Vagina (tissue), 2 donors: ENCODE measurements around the gene DAB2IP. TPM values are rescaled to one million over a fixed set of nuclear protein-coding genes. Genes with fewer than 3 reads are reported as not detected.

ENCODE experiments used
- DNase-seq, 2 donors: peaks; one replicate each; pipeline ENCODE4 v3.0.0-alpha.2; 2017; ENCODE audit errors: extremely low spot score in 2 of 2
- H3K27ac ChIP-seq: fragments of 200-600 bp; sonication (generic); one replicate; pipeline ENCODE4 v1.5.1; 2019
- H3K27me3 ChIP-seq: fragments of 200-600 bp; sonication (generic); one replicate; pipeline ENCODE4 v1.5.1; 2019
- H3K36me3 ChIP-seq, 2 donors: fragments of 200-600 bp; sonication (generic); one replicate each; pipeline ENCODE4 v1.5.1; 2017 to 2019
- H3K4me1 ChIP-seq: fragments of 200-600 bp; sonication (generic); one replicate; pipeline ENCODE4 v1.5.1; 2019
- H3K4me3 ChIP-seq, 2 donors: fragments of 200-600 bp; sonication (generic); 1 replicate in 1 of 2; 2 replicates in 1 of 2; pipeline ENCODE4 v1.5.1; 2016 to 2019
- H3K9me3 ChIP-seq: fragments of 200-600 bp; sonication (generic); one replicate; pipeline ENCODE4 v1.5.1; 2019
- POLR2A ChIP-seq, 2 donors: fragments of 450-650 bp; IDR thresholded peaks; one replicate each; pipeline ENCODE4 v1.6.1; 2017; ENCODE audit warnings: antibody characterized with exemption in 2 of 2, mild to moderate bottlenecking in 2 of 2, moderate library complexity in 2 of 2
- POLR2AphosphoS5 ChIP-seq, 2 donors: sonication (generic); formaldehyde crosslinking; IDR thresholded peaks; one replicate each; pipeline ENCODE4 v1.9.0; 2017; ENCODE audit warnings: antibody characterized with exemption in 2 of 2, mild to moderate bottlenecking in 2 of 2, low read depth in 1 of 2; ENCODE audit not compliant: insufficient read depth in 1 of 2
- intact Hi-C: fragments of 100-400 bp; cut with DNase I; formaldehyde crosslinking; loops from one replicate; pipeline ENCODE4 v1.15.1; 2023
- total RNA-seq: library from RNA; depleted of rRNA; stranded (reverse); fragments of >200 nt; gene quantifications from one replicate; pipeline ENCODE4 v1.2.3, GENCODE V29; 2016
- TF ChIP-seq, protein P1 (sequence below), 3 experiments: fragments of 450-650 bp in 2 of 3; fragments of 200-600 bp in 1 of 3; sonication (generic) in 1 of 3; IDR thresholded peaks; one replicate each; pipeline ENCODE4 v1.5.1; 2017 to 2019; ENCODE audit warnings: antibody characterized with exemption in 3 of 3, mild to moderate bottlenecking in 2 of 3, moderate library complexity in 2 of 3

The DAB2IP gene
- total RNA-seq, 1 donor from 2014 or later, result 38.8 TPM

DNA sequence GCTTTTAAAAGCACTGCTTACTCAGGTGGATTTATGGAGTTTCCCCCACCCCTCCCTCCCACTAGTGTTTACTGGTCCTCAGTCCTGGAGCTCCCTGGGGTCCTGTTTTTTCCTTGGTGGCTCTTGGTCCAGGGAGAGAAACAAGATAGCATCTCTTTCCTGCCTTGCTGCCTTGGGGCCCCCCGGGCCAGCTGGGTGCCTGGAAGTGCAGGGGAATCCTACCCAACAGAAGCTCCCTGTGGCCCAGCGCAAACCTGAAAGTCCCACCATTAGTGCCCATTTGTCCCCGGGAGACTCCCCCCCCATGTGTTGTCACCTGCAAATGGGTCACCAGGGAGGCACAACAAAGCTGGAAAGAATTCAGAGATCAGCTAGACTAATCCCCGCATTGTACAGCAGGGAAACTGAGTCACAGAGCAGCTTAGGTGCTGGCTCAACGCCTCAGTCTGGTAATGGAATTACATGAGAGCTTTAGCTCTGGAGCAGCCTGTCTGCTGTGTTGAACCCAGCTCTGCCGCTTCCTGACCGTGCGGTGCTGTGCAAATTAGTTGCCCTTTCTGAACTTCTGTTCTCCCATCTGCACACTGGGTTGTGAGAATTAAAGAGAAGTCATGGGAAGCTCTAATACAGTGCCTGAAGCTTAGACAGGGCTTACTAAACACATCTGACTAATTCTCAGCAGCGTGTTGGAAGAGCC, 38.2 kb downstream of the DAB2IP start:
- DNase-seq, result no peak
- H3K9me3 ChIP-seq, result no peaks in the 10 kb centered on the region
- intact Hi-C loops, result loop anchor here (5.0 kb wide), 1 partner anchor 37 kb away; the partner anchor contains the start of gene DAB2IP
- H3K36me3 ChIP-seq, result no peaks in the 10 kb centered on the region
- H3K27me3 ChIP-seq, result no peaks in the 10 kb centered on the region
- no peak overlapping the region for H3K27ac ChIP-seq
- no peak overlapping the region for H3K4me3 ChIP-seq
- no peak for TF ChIP-seq POLR2A (IDR thresholded peaks at IDR 0.05)
- TF ChIP-seq, protein P1, sequence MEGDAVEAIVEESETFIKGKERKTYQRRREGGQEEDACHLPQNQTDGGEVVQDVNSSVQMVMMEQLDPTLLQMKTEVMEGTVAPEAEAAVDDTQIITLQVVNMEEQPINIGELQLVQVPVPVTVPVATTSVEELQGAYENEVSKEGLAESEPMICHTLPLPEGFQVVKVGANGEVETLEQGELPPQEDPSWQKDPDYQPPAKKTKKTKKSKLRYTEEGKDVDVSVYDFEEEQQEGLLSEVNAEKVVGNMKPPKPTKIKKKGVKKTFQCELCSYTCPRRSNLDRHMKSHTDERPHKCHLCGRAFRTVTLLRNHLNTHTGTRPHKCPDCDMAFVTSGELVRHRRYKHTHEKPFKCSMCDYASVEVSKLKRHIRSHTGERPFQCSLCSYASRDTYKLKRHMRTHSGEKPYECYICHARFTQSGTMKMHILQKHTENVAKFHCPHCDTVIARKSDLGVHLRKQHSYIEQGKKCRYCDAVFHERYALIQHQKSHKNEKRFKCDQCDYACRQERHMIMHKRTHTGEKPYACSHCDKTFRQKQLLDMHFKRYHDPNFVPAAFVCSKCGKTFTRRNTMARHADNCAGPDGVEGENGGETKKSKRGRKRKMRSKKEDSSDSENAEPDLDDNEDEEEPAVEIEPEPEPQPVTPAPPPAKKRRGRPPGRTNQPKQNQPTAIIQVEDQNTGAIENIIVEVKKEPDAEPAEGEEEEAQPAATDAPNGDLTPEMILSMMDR (IDR thresholded peaks at IDR 0.05), result no peak
- no peak for TF ChIP-seq POLR2AphosphoS5 (IDR thresholded peaks at IDR 0.05; ENCODE audit: insufficient read depth in 1 of 2, low read depth in 1 of 2)
- peaks cover 33% of the 10 kb centered on the region for H3K4me1 ChIP-seq

DNA sequence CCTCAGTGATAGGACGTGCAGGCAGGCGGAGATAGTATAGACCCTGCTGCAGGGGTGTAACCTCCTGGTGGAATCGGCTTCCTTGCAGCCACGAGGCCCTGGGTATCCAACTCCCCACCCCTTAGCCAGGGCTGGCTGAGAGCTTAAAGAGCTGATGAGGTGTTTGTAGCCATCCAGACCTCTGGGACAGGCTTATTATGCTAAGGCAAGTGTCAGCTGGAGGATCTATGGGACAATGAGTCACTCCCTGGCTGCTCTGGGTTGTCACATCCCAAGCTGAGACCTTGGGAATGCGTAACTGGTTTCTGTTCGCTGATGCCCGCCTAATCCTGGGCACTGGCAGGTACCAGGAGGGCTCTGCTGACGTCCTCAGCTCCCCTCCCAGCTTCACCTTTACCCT, 38.9 kb downstream of the DAB2IP start:
- H3K4me3 ChIP-seq, result no peak overlapping the region
- no peaks in the 10 kb centered on the region for H3K27me3 ChIP-seq
- H3K4me1 ChIP-seq, result peaks cover 33% of the 10 kb centered on the region
- H3K9me3 ChIP-seq, result no peaks in the 10 kb centered on the region
- no peak overlapping the region for H3K27ac ChIP-seq
- TF ChIP-seq POLR2AphosphoS5 (IDR thresholded peaks at IDR 0.05; ENCODE audit: insufficient read depth in 1 of 2, low read depth in 1 of 2) (no peak), POLR2A (IDR thresholded peaks at IDR 0.05) (no peak)
- TF ChIP-seq, protein P1 (IDR thresholded peaks at IDR 0.05), result no peak
- intact Hi-C loops, result no loop called here
- no peaks in the 10 kb centered on the region for H3K36me3 ChIP-seq
- no peak for DNase-seq

DNA sequence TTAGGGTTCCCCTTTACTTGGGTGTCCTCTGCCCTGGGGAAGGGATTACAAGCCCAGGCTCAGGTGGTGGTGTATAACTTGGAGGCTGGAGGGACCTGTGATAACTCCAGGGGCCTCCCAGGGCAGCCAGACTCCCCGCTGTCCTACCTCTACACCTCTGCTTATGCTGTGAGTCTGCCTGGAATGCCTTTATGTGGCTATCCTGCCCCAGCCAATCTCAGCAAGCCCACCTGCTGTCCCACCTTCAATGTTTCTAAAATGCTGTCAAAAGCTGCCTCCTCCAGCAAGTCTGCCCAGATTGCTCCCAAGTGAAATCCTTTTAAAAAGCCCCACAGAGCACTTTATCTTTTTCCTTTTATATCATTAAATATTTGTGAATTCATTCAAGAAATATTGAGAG, 39.3 kb downstream of the DAB2IP start:
- Histone ChIP-seq H3K4me3 (no peak overlapping the region), H3K36me3 (no peaks in the 10 kb centered on the region), H3K9me3 (no peaks in the 10 kb centered on the region), H3K27ac (no peak overlapping the region), H3K4me1 (peaks cover 33% of the 10 kb centered on the region), H3K27me3 (no peaks in the 10 kb centered on the region)
- TF ChIP-seq, protein P1 (IDR thresholded peaks at IDR 0.05), result no peak
- TF ChIP-seq POLR2A (IDR thresholded peaks at IDR 0.05) (no peak), POLR2AphosphoS5 (IDR thresholded peaks at IDR 0.05; ENCODE audit: insufficient read depth in 1 of 2, low read depth in 1 of 2) (no peak)
- intact Hi-C loops, result no loop called here
- no peak for DNase-seq

DNA sequence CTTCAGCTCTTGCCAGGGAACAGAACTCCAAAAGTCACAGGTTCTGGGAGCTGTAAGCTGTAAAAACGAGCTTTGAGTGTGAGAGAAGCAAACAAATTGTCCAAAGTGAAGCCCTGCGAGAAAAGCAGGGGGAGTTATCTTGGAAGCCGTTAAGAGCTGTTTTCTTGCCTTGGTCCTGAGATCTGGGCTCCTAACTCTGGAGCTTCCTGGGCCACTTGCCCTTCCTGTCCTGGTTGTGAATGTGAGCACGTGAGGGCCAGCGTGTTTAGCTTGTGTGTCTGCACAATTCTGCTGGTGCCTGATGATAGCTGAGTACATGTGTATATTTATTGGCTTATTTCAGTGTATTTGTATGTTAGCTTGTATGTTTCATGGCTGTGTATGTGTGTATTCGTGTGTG, 40.5 kb downstream of the DAB2IP start:
- Histone ChIP-seq H3K27ac (peak overlapping the region; percentile 63), H3K9me3 (no peaks in the 10 kb centered on the region), H3K4me3 (no peak overlapping the region), H3K36me3 (no peaks in the 10 kb centered on the region), H3K4me1 (peaks cover 33% of the 10 kb centered on the region), H3K27me3 (no peaks in the 10 kb centered on the region)
- no peak for DNase-seq
- TF ChIP-seq POLR2AphosphoS5 (IDR thresholded peaks at IDR 0.05; ENCODE audit: insufficient read depth in 1 of 2, low read depth in 1 of 2), result no peak
- TF ChIP-seq POLR2A (IDR thresholded peaks at IDR 0.05), result no peak
- TF ChIP-seq, protein P1 (IDR thresholded peaks at IDR 0.05), result no peak
- intact Hi-C loops, result no loop called here

DNA sequence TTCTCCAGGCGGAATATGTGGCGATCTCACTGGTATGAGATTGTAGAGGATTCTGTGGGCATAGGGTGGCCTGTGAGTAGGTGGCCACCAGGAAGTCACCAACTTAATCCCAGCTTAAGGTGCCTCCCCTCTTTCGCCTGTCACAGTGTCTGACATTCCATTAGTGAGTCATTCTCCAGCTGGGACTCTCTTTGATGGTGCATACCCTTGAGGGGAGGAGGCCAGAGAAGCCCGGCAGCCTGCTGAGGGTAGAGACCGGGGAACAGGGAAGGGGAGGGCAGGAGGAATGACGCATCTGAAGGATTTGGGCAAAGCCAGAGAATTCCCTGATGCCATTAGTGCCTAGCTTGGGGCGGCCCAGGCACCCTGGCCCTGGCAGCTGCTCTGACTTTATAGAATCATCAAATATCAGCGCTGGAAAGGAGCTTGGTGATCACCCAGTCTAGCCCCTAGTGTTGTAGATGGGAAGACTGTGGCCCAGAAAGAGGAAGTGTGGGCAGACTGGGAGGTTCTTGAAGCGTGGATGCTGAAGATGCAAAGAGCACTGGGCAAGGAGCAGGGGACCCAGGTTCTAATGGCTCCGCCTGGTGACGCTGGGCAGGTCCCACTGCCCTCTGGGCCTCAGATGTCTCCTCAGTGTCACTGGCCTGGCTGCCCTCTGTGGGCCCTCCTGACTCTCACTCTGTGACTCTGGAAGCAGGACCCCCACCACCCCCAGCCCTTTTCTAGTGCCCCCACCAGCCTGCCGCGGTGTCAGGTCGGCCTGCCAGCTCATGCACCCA, 41.4 kb downstream of the DAB2IP start:
- no peak for DNase-seq
- TF ChIP-seq POLR2A (IDR thresholded peaks at IDR 0.05), result no peak
- TF ChIP-seq POLR2AphosphoS5 (IDR thresholded peaks at IDR 0.05; ENCODE audit: insufficient read depth in 1 of 2, low read depth in 1 of 2), result no peak
- TF ChIP-seq, protein P1 (IDR thresholded peaks at IDR 0.05), result no peak
- Histone ChIP-seq H3K36me3 (no peaks in the 10 kb centered on the region), H3K4me1 (peaks cover 33% of the 10 kb centered on the region), H3K27me3 (no peaks in the 10 kb centered on the region), H3K27ac (peak overlapping the region; percentile 63), H3K9me3 (no peaks in the 10 kb centered on the region), H3K4me3 (no peak overlapping the region)
- intact Hi-C loops, result no loop called here
